Esophagus squamous epithelium (tissue), 5 donors: ENCODE results near the gene ZNF579. TPM values are rescaled to one million over a fixed set of nuclear protein-coding genes. Genes with fewer than 3 reads are reported as not detected.

Experiments used
- DNase-seq: peaks from one replicate; lab custom pipeline; 2025; lab: John Stamatoyannopoulos, UW
- H3K27ac ChIP-seq, 4 donors: fragments of 200-600 bp; sonication (generic); one replicate each; pipeline ENCODE4 v1.5.1; 2016 to 2019; ENCODE audit warnings: mild to moderate bottlenecking in 1 of 4
- H3K27me3 ChIP-seq, 4 donors: fragments of 200-600 bp; sonication (generic); 1 replicate in 3 of 4; 2 replicates in 1 of 4; pipeline versions ENCODE4 v1.5.1 to v1.6.0; 2017 to 2021; ENCODE audit warnings: antibody characterized with exemption in 1 of 4
- H3K36me3 ChIP-seq, 3 donors: fragments of 200-600 bp; sonication (generic); one replicate each; pipeline ENCODE4 v1.5.1; 2016 to 2019
- H3K4me1 ChIP-seq, 3 donors: fragments of 200-600 bp; sonication (generic); one replicate each; pipeline ENCODE4 v1.5.1; 2017 to 2019
- H3K4me3 ChIP-seq, 4 donors: fragments of 200-600 bp; sonication (generic); 1 replicate in 3 of 4; 2 replicates in 1 of 4; pipeline ENCODE4 v1.5.1; 2016 to 2019; ENCODE audit warnings: mild to moderate bottlenecking in 2 of 4, moderate library complexity in 1 of 4
- H3K9me3 ChIP-seq, 3 donors: fragments of 200-600 bp; sonication (generic); one replicate each; pipeline ENCODE4 v1.5.1; 2016 to 2019
- CTCF ChIP-seq, 6 experiments: fragments of 450-650 bp in 4 of 6; fragments of 200-600 bp in 2 of 6; sonication (generic) in 2 of 6; IDR thresholded peaks; one replicate each; pipeline ENCODE4 v1.5.1; 2016 to 2019; ENCODE audit warnings: antibody characterized with exemption in 6 of 6, mild to moderate bottlenecking in 4 of 6, moderate library complexity in 4 of 6
- POLR2A ChIP-seq, 4 donors: fragments of 450-650 bp; IDR thresholded peaks; one replicate each; pipeline ENCODE4 v1.6.1; 2017; ENCODE audit warnings: antibody characterized with exemption in 4 of 4, mild to moderate bottlenecking in 4 of 4, moderate library complexity in 3 of 4
- WGBS, 2 donors: methylation state at CpG; one replicate each; pipeline ENCODE4 v1.1.5; 2018; 5-methylcytosine and 5-hydroxymethylcytosine counted together
- intact Hi-C: fragments of 100-400 bp; cut with DNase I; formaldehyde crosslinking; loops from one replicate; pipeline ENCODE4 v1.15.0; 2022
- total RNA-seq, 4 donors: library from RNA; depleted of rRNA; stranded (reverse); fragments of >200 nt; gene quantifications; one replicate each; pipeline ENCODE4 v1.1.0, GENCODE V29; 2016
- donor health status: DM: yes; HTN: yes; CAD: no.

The ZNF579 gene
- total RNA-seq, 4 donors from 2014 or later, result 0.75 to 3.0 (median 2.2) TPM

DNA sequence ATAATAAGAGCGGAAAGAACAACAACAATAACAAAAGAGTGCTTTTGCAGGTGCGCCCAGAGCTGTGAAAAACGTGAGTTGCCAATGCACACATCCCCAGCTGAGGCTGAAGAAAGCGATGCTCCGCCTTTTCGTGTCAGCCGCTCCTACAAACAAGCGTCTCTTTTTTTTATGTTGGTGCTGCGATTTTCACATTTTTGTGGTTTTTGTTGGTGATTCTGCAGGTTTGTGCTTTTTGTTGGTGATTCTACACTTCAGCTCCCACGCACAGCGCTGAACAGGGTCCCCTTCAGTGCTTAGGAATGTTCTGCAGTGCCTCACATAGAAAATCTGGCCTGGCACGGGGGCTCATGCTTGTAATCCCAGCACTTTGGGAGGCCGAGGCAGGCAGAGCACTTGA, 28.0 kb downstream of the ZNF579 start:
- TF ChIP-seq CTCF (IDR thresholded peaks at IDR 0.05) (no peak), POLR2A (IDR thresholded peaks at IDR 0.05) (no peak)
- Histone ChIP-seq H3K9me3 (no peaks in the 10 kb centered on the region), H3K27me3 (peaks cover 0 to 54% (median 0%) of the 10 kb centered on the region in 4 donors), H3K4me3 (no peak overlapping the region), H3K27ac (no peak overlapping the region), H3K4me1 (peaks cover 0 to 15% (median 4%) of the 10 kb centered on the region in 3 donors), H3K36me3 (no peaks in the 10 kb centered on the region)
- 41 to 52% methylated on average over 9 to 13 of the region's 13 CpGs for WGBS, 2 donors
- no peak for DNase-seq
- intact Hi-C loops, result no loop called here

DNA sequence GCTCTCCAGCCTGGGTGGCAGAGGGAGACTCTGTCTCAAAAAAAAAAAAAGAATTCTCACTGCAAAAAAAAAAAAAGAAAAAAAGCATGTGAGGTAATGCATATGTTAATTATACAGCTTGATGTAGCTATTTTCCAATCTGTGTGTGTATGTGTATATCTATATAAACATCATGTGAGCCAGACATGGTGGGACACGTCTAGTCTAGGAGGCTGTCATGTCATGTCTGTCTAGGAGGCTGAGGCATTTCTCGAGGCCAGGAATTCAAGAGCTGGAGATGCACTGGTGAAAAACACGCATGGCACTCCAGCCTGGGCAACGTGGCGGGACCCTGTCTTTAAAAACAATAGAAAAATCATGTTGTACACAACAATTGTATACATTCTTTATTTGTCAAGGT, 28.4 kb downstream of the ZNF579 start:
- peaks cover 0 to 19% (median 8%) of the 10 kb centered on the region in 3 donors for H3K4me1 ChIP-seq

GRCh38 chr19:55550321-55550650, 30.4 kb downstream of the ZNF579 start:
- intact Hi-C loops, result no loop called here
- H3K27me3 ChIP-seq, result peaks cover 0 to 72% (median 0%) of the 10 kb centered on the region in 4 donors
- TF ChIP-seq CTCF (IDR thresholded peaks at IDR 0.05) (no peak), POLR2A (IDR thresholded peaks at IDR 0.05) (no peak)
- peak overlapping the region in 1 of 4 donors; percentile 48 for H3K27ac ChIP-seq
- no peaks in the 10 kb centered on the region for H3K9me3 ChIP-seq
- H3K36me3 ChIP-seq, result no peaks in the 10 kb centered on the region
- DNase-seq, result no peak
- H3K4me1 ChIP-seq, result peaks cover 0 to 36% (median 17%) of the 10 kb centered on the region in 3 donors
- H3K4me3 ChIP-seq, result no peak overlapping the region
- 58 to 87% methylated on average over 7 of the region's 7 CpGs for WGBS, 2 donors

More for the DNA sequence above, 28.4 kb downstream of the ZNF579 start:
- intact Hi-C loops, result no loop called here
- H3K27me3 ChIP-seq, result peaks cover 0 to 58% (median 0%) of the 10 kb centered on the region in 4 donors
- TF ChIP-seq CTCF (IDR thresholded peaks at IDR 0.05), result no peak
- H3K27ac ChIP-seq, result no peak overlapping the region
- no peaks in the 10 kb centered on the region for H3K36me3 ChIP-seq
- no peak overlapping the region for H3K4me3 ChIP-seq
- no peak for DNase-seq
- 48 to 70% methylated on average over 5 of the region's 5 CpGs for WGBS, 2 donors
- no peaks in the 10 kb centered on the region for H3K9me3 ChIP-seq

GRCh38 chr19:55549500-55550320, 30.9 kb downstream of the ZNF579 start:
- intact Hi-C loops, result no loop called here
- H3K27me3 ChIP-seq, result peaks cover 0 to 72% (median 0%) of the 10 kb centered on the region in 4 donors
- H3K4me3 ChIP-seq, result peak overlapping the region in 3 of 4 donors; percentile 2 to 46 (median 26)
- WGBS, 2 donors, result 15 to 27% methylated on average over 11 to 18 of the region's 36 CpGs
- peak overlapping the region; percentile 19 to 75 (median 56) for H3K27ac ChIP-seq
- no peak for DNase-seq
- no peaks in the 10 kb centered on the region for H3K9me3 ChIP-seq
- H3K36me3 ChIP-seq, result no peaks in the 10 kb centered on the region
- TF ChIP-seq POLR2A (IDR thresholded peaks at IDR 0.05), result no peak
- TF ChIP-seq CTCF (IDR thresholded peaks at IDR 0.05), result no peak
- peaks cover 0 to 36% (median 17%) of the 10 kb centered on the region in 3 donors for H3K4me1 ChIP-seq
